HTR-8/SVneo (cell line): ENCODE data around the gene TENT4B.
"Not testable (repeated sequence)": the region's sequence is repeated elsewhere in the genome, so short reads cannot be mapped to it uniquely, and the experiment has no call there.

Source experiments
- DNase-seq: peaks from one replicate; pipeline ENCODE4 v3.0.0; 2011; ENCODE audit warnings: low spot score, mixed read lengths; ENCODE audit not compliant: insufficient read length
- FAIRE-seq: peaks from 2 replicates; lab custom pipeline; 2011; peaks lifted over from hg19 to GRCh38; lab: Jason Lieb, UNC

TENT4B gene

DNA sequence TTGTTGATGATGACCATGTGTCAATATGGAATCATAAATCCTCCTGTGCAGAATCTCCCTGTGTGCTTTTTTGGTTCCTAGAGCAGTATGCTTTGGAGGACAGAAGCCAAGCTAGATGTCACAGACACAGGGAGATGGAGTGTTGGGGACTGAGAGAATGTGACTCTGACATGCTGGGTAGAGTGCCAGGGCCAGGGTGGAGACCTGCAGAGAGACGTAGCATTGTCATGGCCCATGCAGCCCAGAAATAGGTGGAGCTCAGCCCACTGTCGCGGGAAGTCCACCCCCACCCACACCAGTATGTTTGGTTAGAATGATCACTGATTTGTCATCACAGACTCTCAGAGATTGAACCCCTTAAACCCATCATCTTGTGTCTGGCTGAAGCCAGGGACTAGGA, 74.0 kb downstream of the TENT4B start:
- DNase-seq (no peak), FAIRE-seq (no peak)

DNA sequence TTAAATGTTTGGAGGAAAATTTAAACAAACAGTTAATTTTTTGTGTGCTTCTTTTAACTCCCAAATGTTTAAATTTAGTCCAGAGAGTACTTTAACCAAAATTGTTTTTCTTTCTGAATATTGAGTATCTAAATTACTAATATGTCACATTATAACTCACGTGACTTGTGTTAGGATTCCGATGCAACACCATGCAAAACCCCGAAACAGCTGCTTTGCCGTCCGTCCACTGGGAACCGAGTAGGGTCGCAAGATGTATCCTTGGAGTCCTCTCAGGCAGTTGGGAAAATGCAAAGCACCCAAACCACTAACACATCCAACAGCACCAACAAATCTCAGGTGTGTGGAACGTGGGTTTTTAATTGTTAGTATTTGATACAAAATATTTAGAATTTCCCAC, 74.6 kb downstream of the TENT4B start:
- DNase-seq (no peak), FAIRE-seq (no peak)

DNA sequence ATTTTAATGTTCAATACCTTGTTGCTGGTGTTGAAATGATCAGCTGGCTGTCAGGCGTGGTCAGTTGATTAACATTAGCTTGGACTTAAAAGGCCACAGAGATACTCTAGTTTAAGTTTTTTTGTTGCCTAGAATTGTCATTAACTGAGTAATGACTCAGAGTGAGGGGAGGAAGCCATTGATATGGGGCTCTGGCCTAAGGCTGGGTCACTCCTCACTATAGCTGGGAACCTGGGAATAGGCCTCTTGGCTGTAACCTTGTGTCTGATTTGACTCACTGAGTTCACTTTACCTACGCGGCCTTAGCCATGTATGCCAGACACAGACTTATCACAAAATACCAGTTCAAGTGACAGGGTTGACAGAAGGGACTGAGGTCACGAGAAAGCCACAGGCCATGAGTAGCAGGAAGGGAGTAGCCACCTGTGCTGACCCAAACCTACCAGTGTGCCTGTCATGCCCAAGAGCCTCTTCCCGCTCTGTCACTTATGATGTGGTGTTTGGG, 75.3 kb downstream of the TENT4B start:
- no peak for FAIRE-seq

DNA sequence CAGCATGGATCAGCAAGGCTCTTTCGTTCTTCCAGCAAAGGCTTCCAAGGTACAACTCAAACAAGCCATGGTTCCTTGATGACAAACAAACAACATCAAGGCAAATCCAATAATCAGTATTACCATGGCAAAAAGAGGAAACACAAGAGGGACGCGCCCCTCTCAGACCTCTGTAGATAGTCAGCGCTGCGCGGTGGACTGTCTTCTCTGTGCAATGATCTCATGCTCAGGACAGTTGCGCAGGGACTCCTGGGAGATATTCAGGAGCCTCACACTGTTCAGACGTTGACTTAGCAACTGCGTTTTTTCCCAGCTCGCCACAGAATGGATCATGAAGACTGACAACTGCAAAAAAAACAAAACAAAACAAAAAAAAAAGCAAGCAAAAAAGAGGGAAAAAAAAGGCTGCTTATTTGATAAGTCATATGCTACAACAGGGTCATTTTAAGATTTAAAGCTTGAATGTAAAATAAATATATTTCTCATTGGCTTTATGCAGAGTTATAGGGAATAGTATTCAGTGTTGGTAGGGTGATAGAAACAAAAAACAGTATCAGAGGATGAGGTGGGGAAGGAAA, 76.1 kb downstream of the TENT4B start:
- FAIRE-seq (no peak), DNase-seq (no peak)

More for the DNA sequence above, 75.3 kb downstream of the TENT4B start:
- DNase-seq = no peak

DNA sequence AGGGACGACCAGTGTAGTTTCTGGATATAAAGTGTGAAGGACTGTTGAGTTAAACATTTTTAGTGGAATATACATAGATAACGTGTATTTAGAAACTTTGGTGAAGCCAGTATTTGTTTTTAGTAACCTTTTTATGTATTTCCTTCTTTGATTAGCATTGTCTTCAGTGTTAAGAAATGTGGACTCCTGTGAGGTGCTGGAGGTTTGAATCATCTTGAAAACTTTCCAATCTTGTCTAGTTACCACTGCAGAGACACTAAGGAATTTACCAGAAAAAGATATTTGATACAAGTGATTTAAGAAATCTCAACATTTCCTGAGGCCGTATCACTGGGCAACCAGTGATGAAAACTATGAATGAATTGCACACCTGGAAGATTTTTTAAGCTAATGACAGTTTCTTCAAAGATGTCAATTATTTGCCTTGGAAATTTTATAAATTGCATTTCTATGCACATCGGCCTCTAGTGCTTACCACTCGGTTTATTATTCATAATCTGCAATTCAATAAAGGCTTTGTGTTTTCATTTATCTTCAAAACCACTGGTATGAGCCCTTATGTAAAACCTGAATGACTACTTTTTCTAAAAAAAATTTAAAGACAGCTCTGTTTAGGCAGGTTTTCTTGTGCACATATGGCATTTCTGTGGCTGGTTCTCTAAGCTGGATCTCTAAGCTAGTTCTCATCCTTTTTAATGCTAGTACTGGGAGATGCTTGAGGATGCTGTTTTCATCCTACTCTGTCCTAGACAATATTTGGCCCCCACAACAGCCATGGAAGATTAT, 81.9 kb downstream of the TENT4B start:
- DNase-seq (no peak), FAIRE-seq (no peak)

DNA sequence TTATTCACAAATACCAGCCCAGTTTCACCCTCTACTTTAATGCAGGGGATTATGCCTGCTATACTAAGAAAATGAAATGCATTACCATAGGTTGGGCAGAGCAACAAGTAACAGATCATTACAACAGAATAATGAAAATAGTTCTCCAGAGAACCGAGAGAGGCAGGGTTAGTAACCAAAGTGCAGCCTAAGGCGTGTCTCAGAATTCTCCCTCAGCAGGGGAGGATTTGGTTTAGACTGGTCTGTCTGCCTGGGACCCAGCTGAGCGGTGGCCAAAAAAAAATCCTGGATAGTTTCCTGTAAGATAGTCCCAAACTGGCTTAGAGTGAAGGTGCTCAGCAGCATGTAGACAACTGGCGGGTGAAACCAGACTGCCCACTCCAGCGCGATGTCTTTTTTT, 82.5 kb downstream of the TENT4B start:
- FAIRE-seq = no peak
- DNase-seq = no peak

DNA sequence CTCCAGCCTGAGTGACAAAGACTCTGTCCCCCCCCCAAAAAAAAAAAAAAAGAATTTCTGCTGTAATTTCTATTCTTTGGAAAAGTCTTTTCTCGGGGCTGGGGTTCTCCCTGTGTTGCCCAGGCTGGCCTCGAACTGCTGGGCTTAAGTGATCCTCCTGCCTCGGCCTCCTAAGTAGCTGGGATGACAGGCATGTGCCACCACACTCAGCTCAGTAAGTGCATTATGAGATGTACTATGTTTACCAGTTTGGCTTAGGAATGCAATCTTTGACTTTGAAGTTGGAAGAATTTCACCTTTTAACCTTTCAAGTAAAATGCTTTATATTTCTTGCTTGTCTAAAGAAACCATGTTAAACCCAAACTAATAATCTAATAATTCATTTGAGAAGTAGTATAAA, 85.2 kb downstream of the TENT4B start:
- FAIRE-seq (no peak), DNase-seq (no peak)

DNA sequence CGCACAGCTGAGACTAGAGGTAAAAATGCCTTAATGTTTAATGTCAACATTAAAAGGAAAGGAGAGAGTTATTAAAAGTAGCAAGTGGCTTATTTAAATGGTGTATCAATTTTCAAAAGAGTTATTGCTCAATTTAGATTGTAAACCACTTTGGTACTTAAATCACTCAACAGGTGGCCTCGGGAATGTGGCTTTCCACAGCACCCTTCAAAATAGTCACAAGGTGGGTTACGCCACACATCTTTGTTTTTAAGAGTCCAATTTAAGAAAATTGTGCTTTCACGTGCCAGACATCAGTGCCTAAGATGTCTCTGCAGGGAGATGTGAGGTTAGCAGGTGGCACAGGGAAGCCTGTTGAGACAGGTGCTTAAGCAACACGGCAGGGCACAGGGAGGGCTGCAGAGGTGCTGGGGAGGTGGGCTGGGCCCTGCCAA, 85.8 kb downstream of the TENT4B start:
- DNase-seq (no peak), FAIRE-seq (no peak)

DNA sequence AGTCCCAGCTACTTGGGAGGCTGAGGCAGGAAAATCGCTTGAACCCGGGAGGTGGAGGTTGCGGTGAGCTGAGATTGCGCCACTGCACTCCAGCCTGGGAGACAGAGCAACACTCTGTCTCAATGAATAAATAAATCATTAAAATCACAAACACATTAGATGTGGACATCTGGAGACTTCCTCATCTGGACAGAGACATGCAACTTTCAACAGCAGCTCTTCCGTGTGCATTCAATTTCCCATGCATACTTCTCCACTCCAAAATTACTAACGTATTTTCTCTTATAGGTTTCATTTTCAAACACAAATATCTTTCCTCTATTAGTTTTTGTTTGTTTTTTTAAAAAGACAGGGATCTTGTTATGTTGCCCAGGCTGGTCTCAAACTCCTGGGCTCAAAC, 89.9 kb downstream of the TENT4B start:
- DNase-seq, FAIRE-seq: not testable (repeated sequence)

DNA sequence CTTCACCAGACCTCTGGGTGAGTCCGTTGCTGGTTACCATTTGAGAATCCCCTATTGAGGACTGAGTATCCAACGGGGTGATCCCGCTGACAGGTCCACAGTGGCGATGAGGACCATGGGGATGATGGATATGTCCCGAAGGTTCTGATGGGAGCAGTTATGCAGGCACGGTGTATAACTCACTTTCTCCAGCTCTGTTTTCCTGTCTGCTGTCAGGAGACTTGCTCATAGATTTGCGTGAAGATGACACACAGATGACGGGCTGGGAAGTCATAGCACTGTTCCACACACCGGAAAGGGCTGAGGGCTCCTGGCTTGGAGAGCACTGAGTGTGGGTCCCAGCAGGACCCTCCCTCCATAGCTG, 91.0 kb downstream of the TENT4B start:
- FAIRE-seq (no peak), DNase-seq (no peak)

DNA sequence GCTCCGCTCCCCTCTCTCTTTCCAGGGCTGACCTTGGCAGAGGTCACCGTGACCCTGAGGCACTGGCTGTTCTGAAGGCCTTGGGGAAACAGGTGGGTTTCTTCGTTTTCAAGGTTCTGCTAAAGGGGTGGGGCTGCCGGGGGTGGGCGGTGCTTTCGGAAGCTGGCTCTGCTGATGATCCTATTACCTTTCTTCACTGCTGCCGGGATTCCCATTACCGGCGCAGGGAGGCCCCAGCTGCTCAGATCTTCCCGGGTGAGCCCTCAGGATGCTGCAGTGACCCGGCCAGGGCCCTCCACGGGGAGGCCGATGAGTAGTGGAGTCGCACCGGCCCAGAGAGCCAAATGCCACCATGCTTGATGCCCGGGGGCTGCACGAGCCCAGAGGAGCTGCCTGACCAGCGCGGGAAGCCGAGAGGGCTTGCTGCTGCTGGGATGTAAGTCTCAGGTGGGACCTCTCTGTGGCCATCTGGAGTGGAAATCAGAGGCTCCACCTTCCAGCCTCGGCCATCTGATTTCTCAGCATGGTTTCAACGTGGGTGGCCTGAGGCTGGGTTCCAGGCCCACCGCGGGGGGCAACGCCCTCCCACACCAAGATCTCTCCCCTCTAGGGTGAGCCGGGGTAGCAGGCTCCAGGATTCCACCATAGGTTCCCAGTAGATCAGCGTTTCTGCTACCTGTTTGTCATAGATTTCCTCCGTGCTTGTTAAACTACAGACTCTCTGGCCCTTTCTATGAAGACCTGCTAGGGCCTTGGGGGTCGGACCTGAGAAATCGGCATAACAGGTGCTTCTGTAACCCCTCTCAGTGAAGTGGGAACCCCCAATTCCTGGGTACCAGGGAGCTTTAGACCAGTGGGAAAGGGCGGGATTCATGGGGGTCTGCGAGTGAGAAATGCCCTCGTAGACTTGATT, 91.7 kb downstream of the TENT4B start:
- FAIRE-seq = no peak

DNA sequence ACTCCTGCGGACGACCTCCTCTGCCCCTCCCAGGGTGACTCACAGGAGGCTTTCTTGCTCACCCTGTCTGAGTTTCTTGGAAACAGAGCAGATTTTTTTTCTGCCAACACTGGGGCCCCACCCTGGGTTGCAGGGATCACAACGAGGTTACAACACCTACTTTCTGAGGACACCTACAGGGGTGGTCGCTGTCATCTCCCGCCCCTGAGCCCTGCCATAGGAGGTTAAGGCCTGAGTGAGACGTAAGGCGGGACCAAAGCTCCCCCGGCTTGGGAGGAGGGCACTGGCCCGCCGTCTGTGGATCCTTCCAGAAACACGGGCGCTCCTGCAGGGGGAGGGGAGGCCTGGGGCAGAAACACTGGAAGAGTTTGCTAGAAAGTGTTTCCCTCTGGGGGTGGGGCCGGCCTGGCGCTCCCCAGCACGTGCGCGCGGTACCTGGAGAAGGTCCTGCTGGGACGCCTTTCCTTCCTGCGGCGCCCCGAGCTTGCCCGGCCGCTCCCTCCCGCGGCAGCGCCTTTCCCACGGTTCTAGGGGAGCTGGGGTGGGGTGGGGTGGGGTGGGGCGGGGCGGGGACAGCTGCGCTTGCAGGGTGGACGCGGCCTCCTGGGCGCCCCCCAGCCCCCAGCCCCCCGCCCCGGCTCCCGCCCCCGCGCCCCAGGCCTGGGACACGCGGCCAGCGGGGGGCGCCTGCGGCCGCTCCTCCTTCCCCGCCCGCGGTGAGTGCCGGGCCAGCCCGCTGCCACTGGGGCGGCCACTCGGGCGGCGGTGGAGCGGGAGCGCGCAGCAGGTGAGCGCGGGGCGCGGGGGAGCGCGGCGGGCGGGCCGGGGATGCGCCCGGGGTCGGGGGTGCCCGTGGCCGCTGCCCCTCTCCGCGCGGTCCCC, 92.6 kb downstream of the TENT4B start:
- DNase-seq = peak; percentile 46
- FAIRE-seq = no peak

More for the DNA sequence above, 91.7 kb downstream of the TENT4B start:
- no peak for DNase-seq

DNA sequence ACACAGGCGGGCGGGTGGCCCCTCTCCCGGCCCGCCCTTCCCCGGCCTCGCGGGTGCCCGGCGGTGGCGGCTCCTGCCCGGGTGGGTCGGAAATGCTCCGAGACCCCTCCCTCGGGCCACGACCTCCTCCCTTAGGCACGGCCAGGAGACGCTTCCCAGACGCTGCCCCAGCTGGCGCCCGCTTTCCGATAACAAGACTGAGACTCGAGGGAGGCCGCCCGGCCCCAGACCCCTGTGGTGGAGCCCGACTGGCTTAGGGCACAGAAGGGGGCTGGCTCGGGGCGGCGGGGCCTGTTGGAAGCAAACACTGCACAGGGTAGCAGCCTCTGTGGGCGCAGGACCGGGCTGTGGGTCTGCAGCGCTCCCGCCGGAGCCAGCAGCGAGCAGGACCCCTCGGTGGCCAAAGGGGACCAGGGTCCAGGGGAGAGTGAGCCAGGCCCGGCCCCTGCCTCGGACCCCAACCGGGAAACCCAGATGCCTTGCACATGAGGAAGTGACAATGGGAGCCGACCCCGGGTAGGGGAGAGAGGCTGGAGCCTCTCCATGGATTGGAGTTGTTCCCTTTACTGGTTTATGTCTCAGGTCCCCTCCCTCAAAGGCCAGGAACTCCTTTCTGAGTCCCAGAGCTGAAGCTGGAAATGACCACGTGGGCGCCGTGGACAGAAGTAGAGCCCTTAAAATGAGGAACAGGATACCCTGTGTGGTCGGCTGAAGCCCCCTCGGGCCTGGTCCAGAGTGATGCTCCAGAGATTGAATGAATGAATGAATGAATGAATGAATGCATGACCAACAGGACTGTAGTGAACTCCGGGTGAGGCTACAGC, 93.4 kb downstream of the TENT4B start:
- FAIRE-seq (no peak), DNase-seq (no peak)

DNA sequence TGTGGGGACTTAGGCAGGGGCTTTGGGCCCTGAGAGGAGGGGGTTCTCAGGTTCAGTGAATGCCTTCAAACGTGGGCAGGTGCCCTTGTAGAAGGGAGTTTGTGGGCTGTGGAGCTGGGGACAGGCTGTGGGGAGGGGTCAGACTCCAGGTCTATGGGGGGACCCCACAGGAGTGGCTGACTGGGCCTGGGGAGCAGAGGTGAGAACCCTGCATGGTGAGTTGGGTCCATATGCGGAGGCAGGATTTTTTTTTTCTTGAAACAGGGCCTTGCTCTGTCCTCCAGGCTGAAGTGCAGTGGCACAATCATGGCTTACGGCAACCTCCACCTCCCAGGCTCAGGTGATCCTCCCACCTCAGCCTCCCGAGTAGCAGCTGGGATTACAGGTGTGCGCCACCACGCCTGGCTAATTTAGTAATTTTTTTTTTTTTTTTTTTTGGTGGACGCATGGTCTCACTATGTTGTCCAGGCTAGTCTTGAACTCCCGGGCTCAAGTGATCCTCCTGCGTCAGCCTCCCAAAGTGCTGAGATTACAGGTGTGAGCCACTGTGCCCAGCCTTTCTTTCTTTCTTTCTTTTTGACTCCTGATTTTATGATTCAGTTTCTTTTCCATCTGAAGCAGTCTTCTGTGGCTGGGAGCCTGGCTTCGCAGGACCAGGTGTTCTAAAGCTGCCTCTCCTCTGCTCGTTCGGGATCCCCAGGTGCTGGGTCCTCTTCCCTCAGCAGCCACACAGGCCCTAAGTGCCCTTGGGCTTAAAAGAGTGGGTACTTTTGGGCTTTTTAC, 94.2 kb downstream of the TENT4B start:
- FAIRE-seq (no peak), DNase-seq (no peak)

DNA sequence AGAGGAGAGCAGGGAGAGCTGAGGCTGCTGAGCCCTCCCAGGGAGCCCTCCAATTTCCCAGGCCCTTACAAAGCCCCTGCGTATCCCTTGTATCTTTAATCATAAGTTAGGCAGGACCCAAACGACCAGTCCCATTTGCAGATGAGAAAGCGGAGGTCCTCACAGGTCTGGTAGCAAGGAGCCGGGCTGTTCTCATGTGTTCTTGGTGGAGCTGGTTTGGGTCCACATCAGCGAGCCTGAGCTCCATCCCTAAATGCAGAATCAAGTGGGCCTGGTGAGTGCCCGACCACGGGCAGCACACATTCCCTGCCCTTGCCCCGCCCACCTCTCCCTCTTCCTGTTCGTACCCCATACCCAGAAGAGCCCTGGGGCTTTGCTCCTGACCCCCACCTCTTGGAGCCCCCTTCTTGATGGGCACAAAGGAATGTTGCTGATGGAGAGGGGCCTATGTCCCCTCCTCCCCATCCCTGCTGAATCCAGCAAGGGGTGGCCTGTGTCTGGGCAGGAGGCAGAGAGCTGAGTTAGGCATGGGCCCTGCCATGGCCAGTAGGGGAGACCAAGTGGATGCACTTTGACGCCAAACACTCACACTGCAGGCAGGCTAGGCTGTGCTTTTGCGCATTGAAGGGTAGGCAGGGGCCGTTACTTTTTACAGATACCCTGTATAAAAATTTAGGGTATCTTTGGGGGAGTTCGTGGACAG, 95.0 kb downstream of the TENT4B start:
- no peak for FAIRE-seq
- no peak for DNase-seq

DNA sequence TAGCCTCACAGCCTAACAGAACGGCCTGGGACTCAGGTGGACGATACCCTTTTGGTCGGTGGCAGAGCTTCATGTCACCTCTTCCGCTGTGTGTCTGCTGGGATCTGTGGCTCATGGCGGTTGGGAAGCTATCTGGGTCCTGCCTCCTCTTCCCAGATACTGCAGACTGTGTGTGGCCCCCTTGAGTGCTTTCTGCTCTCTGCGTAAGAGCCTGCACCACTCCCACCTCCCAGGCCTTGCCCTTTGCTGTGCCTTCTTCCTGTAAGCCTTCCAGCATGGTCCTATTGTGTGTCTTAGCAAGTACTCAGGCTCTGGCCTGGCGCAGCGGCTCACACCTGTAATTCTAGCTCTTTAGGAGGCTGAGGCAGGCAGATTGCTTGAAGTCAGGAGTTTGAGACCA, 95.7 kb downstream of the TENT4B start:
- FAIRE-seq (no peak), DNase-seq (no peak)

DNA sequence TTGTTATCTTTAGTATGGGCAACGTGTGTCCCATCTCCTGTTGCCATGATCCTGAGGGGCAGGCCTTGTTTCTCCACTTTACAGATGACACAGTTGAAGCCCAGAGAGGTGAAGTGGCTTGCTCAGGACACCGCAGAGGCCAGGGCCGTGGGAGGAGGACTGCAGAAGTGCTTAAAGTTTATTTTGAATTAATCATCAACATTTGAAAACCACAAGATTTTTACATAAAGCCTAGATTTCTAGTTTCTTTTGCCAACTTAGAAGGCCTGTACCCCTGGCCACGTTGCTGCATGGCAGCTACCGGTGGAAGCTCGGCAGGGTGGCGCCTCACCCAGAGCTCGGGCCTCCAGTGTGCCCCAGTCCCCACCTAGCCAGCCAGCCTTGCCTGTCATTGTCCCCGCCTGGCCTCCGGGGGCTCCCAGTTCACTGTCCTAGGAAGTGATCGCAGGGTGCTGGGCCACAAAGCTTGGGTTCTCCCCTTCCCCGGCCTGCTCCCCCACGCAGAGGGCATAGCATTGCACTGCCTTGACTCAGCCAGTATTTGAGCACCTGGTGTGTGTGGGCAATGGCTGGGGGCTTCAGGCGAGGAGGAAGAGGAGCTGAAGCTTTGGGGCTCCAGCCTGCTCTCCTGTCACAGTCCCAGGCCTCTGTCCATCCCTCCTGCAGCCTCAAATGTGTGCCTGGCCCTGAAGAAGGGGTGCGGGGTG, 98.4 kb downstream of the TENT4B start:
- no peak for DNase-seq
- no peak for FAIRE-seq
